Esophagus squamous epithelium (tissue), 4 donors: Measurements from ENCODE around the gene STAB1.

Experiments
- CTCF ChIP-seq, 6 experiments: fragments of 450-650 bp in 4 of 6; fragments of 200-600 bp in 2 of 6; sonication (generic) in 2 of 6; IDR thresholded peaks; one replicate each; pipeline ENCODE4 v1.5.1; 2016 to 2019; ENCODE audit warnings: antibody characterized with exemption in 6 of 6, mild to moderate bottlenecking in 4 of 6, moderate library complexity in 4 of 6
- POLR2A ChIP-seq, 4 donors: fragments of 450-650 bp; IDR thresholded peaks; one replicate each; pipeline ENCODE4 v1.6.1; 2017; ENCODE audit warnings: antibody characterized with exemption in 4 of 4, mild to moderate bottlenecking in 4 of 4, moderate library complexity in 3 of 4

- TF ChIP-seq CTCF (IDR thresholded peaks at IDR 0.05) (no peak), POLR2A (IDR thresholded peaks at IDR 0.05) (no peak)
Measured at GRCh38 chr3:52463416-52463815, 31.7 kb upstream of the STAB1 start.
